ENCODE data around the gene CCNDBP1.

DNA sequence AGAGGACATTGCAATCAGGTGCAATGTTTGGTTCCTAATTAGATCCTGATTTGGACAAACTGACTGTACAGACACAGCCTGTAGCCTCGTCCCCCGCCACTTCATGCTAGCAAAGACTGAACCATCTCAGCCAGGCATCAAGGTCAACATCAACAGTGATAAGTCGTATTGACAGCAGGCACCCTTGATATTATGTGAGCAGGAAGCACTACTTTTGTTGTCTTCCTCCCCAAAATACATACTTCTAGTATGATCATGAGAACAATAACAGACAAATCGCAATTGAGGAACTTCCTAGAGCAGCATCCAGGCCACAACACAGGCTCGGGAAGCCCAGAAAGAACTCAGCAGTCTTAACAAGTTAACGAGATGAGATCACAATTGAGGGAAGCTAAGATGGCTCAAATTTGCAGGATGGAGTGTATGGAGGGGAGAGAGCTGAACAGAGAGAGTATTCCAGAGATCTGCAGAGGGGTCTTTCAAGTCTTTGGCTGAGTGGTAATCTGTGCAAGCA is 61.1 kb downstream of the CCNDBP1 start:
- no peak for TF ChIP-seq CTCF (IDR thresholded peaks at IDR 0.05; ENCODE audit: low read length)
- TF ChIP-seq EZH2phosphoT487 (IDR thresholded peaks at IDR 0.05; ENCODE audit: low read length): no peak
- TF ChIP-seq EZH2 (optimal IDR thresholded peaks at IDR 0.05; ENCODE audit: low read depth, low read length): no peak

Data from MM.1S (cell line).